GM19467 (cell line): Measurements from ENCODE around the gene FAR2.
A peak's percentile ranks its signal among the peaks of the same experiment; 100 is the strongest.
"Not testable (repeated sequence)": the region's sequence is repeated elsewhere in the genome, so short reads cannot be mapped to it uniquely, and the experiment has no call there.

Source experiments
- ATAC-seq: cut with Tn5 transposase; IDR thresholded peaks from one replicate; pipeline ENCODE4 v1.9.1; 2021; ENCODE audit warnings: mild to moderate bottlenecking, moderate library complexity; ENCODE audit not compliant: unreplicated experiment

The FAR2 gene

GRCh38 chr12:29316752-29317151 is 167.7 kb downstream of the FAR2 start:
- ATAC-seq: no peak

- peak; percentile 99 for ATAC-seq
Measured at GRCh38 chr12:29317556-29318363, 168.7 kb downstream of the FAR2 start.

GRCh38 chr12:29320295-29321085 is 171.4 kb downstream of the FAR2 start:
- no peak for ATAC-seq

GRCh38 chr12:29322157-29322556 is 173.1 kb downstream of the FAR2 start:
- ATAC-seq: no peak

GRCh38 chr12:29329411-29329810 is 180.3 kb downstream of the FAR2 start:
- ATAC-seq: no peak

GRCh38 chr12:29333178-29333577 is 184.1 kb downstream of the FAR2 start:
- no peak for ATAC-seq

GRCh38 chr12:29334937-29335336 is 185.9 kb downstream of the FAR2 start:
- ATAC-seq: no peak

GRCh38 chr12:29337325-29337724 is 188.2 kb downstream of the FAR2 start:
- no peak for ATAC-seq

- ATAC-seq: no peak
Measured at GRCh38 chr12:29343022-29343799, 194.1 kb downstream of the FAR2 start.

GRCh38 chr12:29346769-29347421 is 197.8 kb downstream of the FAR2 start:
- no peak for ATAC-seq

GRCh38 chr12:29350080-29350479 is 201.0 kb downstream of the FAR2 start:
- no peak for ATAC-seq

- no peak for ATAC-seq
Measured at GRCh38 chr12:29354954-29355353, 205.9 kb downstream of the FAR2 start.

- ATAC-seq: no peak
Measured at GRCh38 chr12:29365091-29365490, 216.0 kb downstream of the FAR2 start.

GRCh38 chr12:29374012-29374411 is 224.9 kb downstream of the FAR2 start:
- ATAC-seq: no peak

GRCh38 chr12:29374913-29375312 is 225.8 kb downstream of the FAR2 start:
- no peak for ATAC-seq

- ATAC-seq: no peak
Measured at GRCh38 chr12:29376118-29376517, 227.0 kb downstream of the FAR2 start.

- peak; percentile 94 for ATAC-seq
Measured at GRCh38 chr12:29380536-29381523, 231.8 kb downstream of the FAR2 start, which contains the start of gene ERGIC2. Gene ERGIC2 (minus strand): TSS chr12:29381172. CDS start chr12:29371633, 9,539 bp downstream.

- no peak for ATAC-seq
Measured at GRCh38 chr12:29382251-29382650, 233.2 kb downstream of the FAR2 start.

- not testable (repeated sequence) for ATAC-seq
Measured at GRCh38 chr12:29385194-29385593, 236.1 kb downstream of the FAR2 start.
